T-helper 1 cell (primary cell): ENCODE results near the gene TNFAIP8L1.
"Not testable (repeated sequence)": the region's sequence is repeated elsewhere in the genome, so short reads cannot be mapped to it uniquely, and the experiment has no call there.

Experiments
- DNase-seq, 5 donors: peaks; one replicate each; pipeline ENCODE4 v3.0.0-alpha.2; 2012 to 2020
- total RNA-seq, 4 donors: gene quantifications; one replicate each; lab custom pipeline; 2026; lab: John Stamatoyannopoulos, UW

Gene TNFAIP8L1
- 16.1 to 22.2 (median 19.1) reads per million in 4 donors for total RNA-seq

DNA sequence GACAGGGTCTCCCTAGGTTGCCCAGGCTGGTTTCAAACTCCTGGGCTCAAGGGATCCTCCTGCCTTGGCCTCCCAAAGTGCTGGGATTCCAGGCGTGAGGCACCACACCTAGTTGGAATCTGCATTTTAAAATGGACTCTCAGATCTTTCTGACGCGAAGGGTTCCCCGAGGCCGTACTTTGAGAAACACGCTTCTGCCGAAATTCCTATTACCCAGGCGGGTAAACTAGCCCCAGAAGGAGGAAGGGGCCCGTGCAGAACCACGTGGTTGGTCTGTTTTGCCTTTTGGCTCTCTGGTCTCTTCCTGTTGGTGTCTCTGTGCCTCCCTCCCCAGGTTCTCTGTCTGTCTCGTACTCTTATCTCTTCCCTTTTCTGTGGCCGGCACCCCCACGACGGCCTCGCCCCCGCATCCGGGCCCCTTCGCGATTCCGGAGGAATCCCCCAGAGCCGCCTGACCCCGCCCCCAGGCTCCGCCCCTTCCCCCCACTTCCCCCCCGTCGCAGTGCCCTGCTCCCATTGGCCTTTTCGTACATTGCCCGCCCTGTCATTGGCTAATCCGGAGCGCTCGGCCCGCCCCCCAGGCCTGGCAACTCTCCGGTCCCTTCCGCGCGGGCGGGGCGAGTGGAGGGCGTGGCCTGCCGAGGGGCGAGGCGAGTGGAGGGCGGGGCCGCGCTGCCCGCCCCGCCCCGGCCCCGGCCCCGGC, at the start of gene TNFAIP8L1:
TSS of gene TNFAIP8L1 (plus strand) at position 689 of the 703 bp plus-strand sequence. CDS start 12,354 bp downstream, outside the sequence.
- DNase-seq = peak; percentile 96 to 99 (median 98)

DNA sequence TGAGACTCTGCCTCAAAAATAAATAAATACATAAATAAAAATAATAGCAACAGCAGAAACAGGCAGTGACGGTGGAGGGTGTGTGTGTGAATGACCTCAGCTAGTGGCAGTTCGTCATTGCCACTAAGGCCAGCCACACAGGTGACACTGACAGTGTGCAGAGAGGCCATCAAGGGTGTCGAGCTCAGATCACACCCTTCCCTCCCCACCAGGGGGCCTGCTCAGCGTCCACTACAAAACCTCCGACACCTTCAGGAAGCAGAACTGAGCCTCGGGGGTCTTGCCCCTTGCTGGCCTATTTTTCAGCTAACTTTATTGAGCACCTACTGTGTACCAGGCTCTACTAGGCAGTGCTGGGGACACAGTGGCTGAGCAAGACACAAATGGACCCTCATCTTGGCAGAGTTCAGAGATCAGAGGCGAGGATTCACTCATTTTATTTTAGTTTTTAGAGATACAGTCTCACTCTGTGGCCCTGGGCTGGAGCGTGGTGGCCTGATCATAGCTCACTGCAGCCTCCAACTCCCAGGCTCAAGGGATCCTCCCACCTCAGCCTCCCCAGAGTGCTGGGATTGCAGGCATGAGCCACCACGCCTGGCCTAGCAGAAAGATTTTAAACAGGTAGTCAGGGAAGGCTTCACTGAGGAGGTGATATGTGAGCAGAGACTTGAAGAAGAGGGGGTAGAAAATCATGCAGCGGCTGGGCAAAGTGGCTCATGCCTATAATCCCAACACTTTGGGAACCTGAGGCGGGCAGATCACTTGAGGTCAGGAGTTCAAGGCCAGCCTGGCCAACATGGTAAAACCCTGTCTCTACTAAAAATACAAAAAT, 49.5 kb upstream of the TNFAIP8L1 start:
- no peak for DNase-seq

DNA sequence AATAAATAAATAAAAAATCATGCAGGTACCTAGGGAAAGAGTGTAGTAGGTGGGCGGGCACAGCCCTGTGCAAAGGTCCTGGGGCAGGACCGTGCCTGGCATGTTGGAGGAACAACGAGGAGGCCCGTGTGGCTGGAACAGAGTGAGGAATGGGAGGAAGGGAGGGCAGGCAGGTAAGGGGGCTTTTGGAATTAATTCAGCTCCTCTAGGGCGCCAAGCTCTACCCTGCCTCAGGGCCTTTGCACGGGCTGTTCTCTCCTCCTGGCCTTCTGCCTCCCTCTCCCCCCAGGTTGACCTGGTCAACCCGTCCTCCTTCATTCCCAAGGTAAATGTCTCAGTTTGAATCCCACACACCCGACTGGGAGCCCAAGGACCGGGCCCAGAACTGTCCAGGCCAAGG, 48.8 kb upstream of the TNFAIP8L1 start:
- DNase-seq = no peak

DNA sequence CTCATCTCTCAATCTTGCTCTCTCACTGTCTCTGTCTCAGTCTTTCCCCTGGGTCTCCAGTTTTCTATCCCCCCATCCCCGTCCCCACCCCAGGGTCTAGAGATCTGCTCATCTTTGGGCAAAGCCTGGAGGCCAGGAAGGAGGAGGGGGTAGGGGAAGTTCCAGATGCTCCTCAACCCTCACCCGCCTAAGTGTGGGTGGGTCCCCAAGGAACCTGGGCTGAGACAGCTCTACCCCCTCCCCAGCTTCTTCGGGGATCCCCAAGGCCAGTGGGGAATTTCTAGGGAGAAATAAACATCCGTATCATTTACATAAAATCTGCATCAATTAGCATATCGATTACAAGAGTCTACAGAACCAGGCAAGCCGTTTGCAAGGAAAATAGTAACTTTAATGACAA, 48.0 kb upstream of the TNFAIP8L1 start:
- no peak for DNase-seq

DNA sequence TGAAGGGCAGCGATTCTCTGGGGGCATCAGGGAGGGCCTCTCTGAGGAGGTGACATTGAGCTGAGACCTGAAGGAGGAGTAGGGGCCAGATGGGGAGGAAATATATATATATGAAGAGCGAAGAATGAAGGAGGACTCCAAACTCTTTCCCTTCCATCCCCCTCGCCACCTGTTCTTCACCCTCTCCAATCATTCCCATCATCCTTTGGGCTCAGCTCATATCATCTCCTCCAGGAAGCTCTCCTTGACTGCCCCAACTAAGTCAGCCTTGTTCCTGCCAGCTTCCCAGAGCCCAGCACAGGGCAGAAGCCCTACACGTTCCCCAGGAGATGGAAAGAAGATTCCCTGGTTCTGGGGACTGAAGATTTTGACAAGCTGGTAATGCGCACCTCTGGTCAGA, 46.9 kb upstream of the TNFAIP8L1 start:
- no peak for DNase-seq

DNA sequence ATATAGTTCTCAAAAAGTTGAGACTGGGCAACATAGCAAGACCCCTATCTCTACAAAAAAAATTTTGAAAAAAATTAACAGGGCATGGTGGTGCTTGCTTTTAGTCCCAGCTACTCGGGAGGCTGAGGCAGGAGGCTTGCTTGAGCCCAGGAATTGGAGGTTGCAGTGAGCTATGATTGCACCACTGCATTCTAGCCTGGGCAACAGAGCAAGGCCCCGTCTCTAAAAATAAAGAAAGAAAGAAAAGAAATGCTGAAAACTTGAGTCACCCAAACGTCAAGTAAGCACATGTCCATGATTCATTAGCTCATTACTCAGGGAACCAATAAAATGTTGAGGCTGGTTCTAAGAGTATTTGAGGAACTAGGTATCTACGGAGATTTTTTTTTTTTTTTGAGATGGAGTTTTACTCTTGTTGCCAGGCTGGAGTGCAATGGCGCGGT, 45.9 kb upstream of the TNFAIP8L1 start:
- no peak for DNase-seq

DNA sequence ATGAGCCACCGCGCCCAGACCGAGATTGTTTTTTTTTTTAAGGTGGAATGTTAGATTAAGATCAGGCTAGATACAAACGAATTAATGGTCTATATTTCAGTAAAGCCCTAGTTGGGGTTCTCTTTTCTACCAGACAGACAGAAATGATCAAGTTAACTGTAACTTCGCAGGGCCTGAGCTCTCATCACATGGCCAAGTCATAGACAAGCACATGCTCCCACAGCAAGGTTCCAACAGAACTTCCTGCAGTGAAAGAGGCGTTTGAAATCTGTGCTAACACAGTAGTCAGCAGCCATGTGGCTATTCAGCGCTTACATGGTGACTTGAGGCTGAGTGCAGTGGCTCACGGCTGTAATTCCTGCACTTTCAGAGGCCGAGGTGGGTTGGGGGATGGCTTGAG, 45.1 kb upstream of the TNFAIP8L1 start:
- DNase-seq = no peak

DNA sequence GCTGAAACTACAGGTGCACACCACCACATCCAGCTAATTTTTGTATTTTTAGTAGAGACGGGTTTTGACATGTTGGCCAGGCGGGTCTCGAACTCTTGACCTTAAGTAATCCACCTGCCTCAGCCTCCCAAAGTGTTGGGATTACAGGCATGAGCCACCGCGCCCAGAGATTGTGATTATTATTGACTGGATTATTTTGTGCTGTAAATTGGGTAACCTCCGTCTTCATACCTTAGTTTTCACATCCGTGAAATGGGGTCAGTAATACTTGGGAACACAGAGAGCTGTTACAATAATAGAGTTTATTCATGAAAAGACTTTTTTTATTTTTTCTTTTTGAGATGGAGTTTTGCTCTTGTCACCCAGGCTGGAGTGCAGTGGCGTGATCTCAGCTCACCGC, 44.2 kb upstream of the TNFAIP8L1 start:
- not testable (repeated sequence) for DNase-seq

DNA sequence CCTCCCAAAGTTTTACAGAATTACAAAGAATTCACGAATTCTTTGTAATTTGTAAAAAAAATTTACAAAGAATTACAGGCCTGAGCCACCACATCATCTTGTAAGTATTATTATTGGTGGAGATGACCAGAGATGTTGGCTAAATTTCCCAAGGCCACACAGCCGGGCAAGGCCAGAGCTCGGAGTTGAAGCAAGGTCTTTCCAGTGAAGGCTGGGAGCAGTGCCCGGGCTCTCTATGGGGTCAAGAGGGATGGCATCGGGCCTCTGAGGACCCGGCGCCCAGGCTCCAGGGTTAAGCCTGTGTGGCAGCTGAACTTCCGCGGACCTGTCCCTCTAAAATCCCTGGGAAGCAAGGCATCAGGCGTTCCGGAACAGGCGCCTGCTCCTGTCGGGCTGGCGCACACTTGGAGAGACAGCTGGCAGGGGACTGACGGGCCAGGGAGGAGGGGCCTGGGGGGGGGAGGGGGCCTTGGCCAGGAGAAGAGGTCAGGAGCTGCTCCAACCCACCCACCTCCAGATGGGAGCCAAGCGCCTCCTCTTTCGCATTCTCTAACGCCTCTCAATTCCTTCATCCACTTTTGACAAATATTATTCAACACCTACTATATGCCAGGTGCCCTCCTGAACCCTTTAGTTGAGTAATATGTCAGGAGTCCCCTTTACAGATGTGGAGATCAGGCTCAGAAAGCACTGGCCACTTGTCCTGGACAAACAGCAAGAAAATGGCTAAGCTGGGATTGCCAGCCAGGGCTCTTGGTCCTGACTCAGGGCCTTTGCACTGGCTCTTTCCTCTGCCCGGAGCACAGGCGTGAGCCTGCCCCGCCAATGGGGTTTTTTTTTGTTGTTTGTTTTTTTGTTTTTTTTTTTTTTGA, 43.0 kb upstream of the TNFAIP8L1 start:
- no peak for DNase-seq

DNA sequence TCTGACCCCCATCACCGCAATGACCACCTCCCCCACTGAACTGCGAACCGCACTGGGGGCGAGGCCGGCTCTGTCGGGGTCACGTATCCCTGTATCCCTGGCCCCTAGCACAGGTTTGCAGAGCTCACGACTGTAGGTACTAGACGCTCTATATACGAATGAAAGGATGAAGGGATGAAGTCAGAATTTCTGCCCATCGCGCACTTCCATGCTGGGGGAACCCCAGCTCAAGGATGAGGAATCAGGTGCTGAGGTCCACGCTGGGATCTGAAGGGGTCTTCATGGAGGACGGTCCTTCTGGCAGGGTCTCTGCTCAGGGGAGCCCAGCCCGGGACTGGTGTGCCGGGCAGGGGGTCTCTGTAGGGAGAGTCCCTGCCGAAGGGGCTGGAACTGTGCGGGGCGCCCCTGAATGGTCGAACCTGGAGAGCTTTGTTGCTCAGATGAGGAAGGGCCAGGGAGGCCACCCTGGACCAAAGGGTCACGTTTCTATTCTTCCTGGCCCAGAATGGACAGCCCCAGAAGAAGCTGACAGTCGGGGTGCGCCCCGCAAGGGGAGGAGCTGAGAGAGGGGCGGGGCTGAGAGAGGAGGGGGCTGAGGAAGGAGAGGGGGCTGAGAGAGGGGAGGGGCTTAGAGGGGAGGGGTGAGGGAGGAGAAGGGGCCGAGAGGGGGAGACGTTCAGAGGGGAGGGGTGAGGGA, 41.9 kb upstream of the TNFAIP8L1 start:
- DNase-seq = no peak

DNA sequence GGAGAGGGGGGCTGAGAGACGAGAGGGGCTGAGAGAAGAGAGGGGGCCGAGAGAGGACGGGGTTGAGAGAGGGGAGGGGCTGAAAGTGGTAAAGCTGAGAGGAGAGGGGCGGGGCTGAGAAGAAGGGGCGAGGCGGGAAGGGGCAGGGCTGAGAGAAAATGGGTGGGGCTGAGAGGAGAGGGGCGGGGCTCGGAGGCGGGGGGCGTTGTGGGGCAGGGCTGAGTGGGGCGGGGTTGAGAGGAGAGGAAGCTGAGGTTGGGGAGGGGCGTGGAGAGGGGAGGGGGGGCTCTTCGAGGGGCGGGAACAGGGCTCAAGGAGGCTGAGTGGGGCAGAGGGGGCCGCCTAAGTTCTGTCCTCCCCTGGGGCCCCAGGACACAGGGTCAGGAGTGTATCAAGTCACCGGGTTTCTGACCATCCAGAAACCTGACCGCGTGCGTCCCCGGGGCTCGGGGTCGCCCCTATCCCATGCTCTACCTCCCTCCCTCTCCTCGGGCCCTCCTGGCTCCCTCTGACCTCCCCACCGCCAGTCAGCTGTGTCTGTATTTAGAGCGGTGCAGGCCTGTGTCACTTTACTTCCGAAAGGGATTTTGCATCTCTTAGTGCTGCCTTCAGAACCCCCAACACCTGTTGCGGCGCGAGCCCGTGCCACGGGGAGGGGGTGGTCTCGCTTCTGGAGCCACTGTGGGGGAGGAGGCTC, 41.2 kb upstream of the TNFAIP8L1 start:
- DNase-seq = peak in 4 of 5 donors; percentile 18 to 45 (median 32)

DNA sequence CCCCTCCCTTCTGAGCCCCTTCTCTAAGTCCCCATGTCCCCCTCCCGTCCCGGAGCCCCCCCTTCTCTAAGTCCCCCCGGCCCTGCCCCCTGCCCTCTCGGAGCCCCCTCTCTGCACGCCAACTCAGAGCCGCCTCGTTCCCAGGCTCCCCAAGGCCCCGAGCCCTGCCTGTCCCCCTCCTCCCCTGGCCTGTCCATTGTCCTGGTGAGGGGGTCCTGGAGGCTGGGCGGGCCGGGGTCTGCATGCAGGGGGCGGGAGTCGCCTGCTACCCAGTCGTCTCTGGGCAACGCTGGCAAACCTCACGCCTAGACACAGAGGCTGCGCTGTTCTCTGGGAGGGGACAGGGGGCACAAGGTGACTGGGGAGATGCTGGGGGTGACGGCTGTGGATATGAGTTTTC, 40.6 kb upstream of the TNFAIP8L1 start:
- DNase-seq = no peak

DNA sequence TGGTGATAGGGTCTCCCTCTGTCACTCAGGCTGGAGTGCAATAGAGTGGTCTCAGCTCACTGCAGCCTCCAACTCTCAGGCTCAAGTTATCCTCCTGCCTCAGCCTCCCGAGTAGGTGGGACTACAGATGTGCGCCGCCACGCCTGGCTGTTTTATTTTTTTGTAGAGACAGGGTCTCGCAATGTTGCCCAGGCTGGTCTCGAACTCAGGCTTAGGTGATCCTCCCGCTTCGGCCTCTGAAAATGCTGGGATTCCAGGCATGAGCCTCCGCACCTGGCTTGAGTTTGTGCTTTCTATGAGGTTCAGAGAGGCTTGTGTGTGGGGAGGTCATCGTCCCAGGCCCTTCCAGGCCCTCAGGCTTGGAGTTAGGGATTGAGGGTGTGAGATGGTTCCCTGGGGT, 39.2 kb upstream of the TNFAIP8L1 start:
- no peak for DNase-seq

DNA sequence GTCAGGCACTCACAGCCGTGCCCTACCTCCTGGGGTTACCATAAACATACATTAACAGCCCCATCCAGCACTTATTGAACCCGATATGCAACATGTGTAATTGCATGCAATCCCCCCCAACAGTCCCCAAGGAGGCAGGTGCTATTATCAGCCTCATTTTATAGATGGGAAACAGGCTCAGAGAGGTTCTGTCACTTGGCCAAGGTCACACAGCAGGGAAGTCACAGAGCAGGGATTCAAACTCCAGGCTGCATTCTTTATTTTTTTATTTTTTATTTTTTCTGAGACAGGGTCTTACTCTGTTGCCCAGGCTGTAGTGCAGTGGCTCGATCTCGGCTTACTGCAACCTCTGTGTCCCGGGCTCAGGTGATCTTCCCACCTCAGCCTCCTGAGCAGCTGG, 38.4 kb upstream of the TNFAIP8L1 start:
- no peak for DNase-seq

DNA sequence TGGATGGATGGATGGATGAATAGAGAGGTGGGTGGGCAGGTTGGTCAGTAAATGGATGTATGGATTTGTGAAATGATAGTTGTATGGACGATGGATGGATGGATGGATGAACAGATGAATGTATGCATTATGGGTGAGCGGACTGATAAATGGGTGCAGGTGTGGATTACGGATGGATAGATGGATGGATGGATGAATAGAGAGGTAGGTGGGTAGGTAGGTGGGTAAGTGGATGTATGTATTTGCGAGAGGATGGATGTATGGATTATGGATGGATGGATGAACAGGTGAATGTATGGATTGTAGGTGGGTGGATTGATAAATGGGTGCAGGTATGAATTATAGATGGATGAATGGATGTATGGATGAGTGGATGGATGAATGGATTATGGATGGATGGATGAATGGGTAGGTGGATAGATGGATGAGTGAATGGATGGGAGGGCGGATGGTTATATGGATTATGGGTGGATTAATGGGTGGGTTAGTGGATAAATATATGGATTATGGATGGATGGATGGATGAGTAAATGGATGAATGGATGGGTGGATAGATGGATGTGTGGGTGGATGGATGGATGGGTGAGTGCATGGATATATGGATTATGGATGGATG, 37.0 kb upstream of the TNFAIP8L1 start:
- no peak for DNase-seq

DNA sequence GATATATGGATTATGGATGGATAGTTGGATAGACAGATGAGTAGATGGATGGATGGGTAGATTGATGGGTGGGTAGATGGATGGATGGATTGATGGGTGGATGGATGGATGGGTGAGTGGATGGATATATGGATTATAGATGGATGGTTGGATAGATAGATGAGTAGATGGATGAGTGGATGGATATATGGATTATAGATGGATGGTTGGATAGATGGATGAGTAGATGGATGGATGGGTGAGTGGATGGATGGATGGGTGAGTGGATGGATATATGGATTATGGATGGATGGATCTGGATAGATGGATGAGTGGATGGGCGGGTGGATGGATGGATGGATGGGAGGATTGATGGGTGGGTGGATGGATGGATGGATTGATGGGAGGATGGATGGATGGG, 36.4 kb upstream of the TNFAIP8L1 start:
- no peak for DNase-seq

DNA sequence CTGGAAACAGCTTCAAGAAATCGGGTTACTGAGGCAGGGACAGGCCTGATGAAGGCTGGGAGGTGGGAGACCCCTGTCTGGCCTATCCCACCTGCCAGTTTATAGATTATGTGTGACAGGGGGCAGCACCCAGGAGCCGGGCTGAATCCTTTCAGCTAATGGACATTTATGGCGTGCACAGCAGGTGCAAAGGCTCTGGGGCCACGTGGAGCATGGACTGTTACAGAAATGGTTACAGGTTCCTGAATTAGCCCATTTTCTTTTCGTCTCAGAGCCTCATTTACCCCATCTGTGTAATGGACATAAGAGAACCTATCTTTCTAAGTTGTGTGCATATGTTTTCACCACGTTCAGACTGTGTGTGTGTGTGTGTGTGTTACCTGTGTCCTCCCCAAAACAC, 34.4 kb upstream of the TNFAIP8L1 start:
- no peak for DNase-seq

DNA sequence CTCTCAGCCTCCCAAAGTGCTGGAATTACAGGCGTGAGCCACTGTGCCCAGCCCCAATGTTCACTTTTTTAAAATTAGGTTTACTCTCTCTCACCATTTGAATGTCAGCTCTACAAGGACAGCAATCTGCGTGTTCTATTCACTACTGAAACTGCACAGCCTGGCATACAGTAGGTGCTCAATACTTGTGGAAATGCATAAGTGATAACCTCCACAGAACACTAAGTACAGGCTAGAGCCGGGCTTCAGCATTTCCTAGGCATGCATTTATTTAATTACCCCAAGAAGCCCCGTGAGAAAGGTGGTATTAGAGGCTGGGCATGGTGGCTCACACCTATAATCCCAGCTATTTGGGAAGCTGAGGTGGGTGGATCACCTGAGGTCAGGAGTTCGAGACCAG, 33.1 kb upstream of the TNFAIP8L1 start:
- DNase-seq = no peak

DNA sequence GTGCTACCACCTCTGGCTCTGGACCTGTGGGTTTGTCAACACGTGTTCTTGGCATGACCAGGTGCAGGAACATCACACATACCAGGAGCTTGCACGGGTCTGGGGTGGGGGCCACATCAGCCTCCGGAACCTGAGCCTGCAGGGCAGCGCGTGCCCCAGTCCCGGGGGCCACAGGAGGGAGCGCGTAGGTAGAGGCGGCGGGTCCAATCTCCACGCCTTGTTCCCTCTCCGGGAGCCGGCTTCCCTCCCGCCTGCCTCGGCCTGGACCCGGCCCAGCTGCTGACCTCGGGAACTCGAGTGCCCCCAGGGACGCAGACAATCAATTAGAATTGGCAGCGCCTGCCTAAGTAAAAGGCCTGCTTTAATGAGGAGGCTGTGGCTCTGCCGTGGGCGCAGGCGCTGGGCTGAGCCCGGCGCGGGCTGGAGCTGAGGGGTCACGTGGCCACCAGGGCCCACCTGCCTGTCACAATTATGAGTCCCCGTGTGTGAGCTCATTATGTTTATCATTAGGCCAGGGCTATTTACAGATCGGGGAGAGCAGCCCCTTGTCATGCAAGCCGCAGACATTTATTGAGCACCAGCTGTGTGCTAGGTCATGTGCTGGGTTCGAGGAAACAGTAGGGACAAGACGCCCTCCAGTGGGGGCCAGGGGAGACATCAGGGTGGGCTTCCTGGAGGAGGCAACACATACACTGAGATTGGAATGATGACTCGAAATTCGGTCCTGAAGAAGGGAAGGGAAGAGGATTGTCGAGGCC, 32.2 kb upstream of the TNFAIP8L1 start:
- DNase-seq = no peak

DNA sequence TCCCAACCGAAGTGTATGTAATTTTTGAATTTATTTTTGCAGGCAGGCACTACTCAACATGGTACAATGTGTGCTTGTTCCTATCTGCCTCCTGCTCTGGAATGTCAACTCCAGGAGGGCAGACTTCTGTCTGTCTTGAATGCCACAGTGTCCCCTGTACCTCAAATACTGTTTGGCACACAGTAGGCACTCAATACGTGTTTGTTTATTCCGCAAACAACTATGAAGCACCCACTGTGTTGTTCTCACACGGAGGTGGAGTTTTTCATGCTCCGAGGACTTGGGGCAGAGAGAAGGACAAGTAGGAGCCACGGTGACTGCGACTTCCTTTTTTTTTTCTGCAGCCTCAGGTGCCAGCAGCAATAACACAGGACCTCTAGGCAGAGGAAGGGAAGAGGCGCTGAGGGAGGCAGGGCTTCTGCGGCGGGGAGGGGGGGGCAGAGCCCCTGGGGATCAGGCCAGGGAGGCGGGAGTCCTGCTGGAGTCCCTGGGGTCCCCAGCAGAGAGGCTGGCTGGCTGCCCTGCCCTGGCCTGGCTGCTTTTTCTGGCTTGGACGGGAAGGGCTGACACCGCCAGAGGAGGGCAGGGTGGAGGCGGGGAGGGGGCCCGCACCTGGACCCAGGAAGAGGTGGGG, 29.3 kb upstream of the TNFAIP8L1 start:
- no peak for DNase-seq
